Left cardiac atrium (tissue), 4 donors: ENCODE results near the gene CCN5. TPM values are rescaled to one million over a fixed set of nuclear protein-coding genes. Genes with fewer than 3 reads are reported as not detected.

Experiments used
- ATAC-seq, 2 donors: fragments of 200-7000 bp; cut with Tn5 transposase; one replicate each; pipeline ENCODE4 v1.9.1; 2020; ENCODE audit warnings: mild to moderate bottlenecking in 2 of 2, moderate library complexity in 2 of 2
- DNase-seq: peaks from one replicate; pipeline ENCODE4 v3.0.0-alpha.2; 2020
- intact Hi-C, 2 donors: fragments of 100-400 bp; cut with DNase I; formaldehyde crosslinking; loops; one replicate each; pipeline versions ENCODE4 v1.14.1 to v1.15.1; 2022 to 2023
- total RNA-seq, 2 donors: library from RNA; stranded (reverse); fragmentation: NEBNext Ultra II Directional; extraction: Animal tissue kit (Norgen Biotek cat#: 25700); gene quantifications; one replicate each; pipeline ENCODE4 v1.2.1, GENCODE V29; 2021
- donor health status: DM: no; HTN: yes; CAD: no.
- donor health status: DM: no; HTN: yes; CAD: no; lungs with severe emphysema.
- donor health status: DM: yes; HTN: yes; CAD: no.
- donor health status: Dilated cardiomyopathy.

Gene CCN5
- total RNA-seq, 2 donors from 2014 or later = 25.1 to 63.6 TPM

DNA sequence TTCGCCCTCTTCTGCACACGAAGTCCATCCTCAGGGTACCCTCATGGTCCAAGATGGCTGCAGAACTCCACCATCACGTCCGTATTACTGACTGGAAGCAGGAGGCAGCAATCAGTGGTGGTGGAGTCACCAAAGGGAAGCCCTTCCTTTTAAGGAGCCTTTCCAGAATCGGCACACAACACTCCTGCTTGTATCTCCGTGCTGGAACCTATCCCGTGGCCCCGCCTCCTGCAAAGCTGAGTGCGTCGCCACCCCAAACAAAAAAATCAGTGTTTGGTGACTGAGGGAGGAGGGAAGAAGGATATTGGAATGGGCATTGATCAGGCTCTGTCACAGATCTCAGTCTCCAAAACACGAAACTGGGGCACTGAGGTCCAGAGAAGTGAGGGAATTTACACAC, 5.8 kb upstream of the CCN5 start:
- intact Hi-C loops = no loop called here
- DNase-seq (no peak), ATAC-seq (no peak)

DNA sequence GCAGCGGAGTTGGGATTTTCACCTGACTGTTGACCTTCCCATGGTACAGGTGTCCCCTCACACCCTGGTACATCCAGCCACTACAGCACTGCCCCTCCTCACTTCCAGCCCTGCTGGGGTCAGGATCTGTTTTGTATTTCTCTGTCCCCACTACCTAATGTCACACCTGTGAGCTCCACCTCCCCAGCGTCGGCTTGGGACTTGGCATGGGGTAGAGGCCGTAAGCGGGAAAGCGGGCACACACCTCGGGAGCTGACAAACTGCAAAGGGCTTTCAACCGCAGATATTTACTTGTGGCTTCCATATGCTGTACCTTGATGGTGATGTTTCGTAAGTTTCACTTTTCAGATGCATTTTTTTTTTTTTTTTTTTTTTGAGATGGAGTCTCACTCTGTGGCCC, 5.4 kb upstream of the CCN5 start:
- intact Hi-C loops = no loop called here
- DNase-seq (no peak), ATAC-seq (no peak)

GRCh38 chr20:44711237-44711636, 3.9 kb upstream of the CCN5 start:
- intact Hi-C loops = no loop called here
- DNase-seq (peak; percentile 77), ATAC-seq (peak; percentile 82)

GRCh38 chr20:44714102-44714700, 968 bp upstream of the CCN5 start:
- ATAC-seq (peak; percentile 32 to 42), DNase-seq (peak; percentile 61)
- intact Hi-C loops = no loop called here

DNA sequence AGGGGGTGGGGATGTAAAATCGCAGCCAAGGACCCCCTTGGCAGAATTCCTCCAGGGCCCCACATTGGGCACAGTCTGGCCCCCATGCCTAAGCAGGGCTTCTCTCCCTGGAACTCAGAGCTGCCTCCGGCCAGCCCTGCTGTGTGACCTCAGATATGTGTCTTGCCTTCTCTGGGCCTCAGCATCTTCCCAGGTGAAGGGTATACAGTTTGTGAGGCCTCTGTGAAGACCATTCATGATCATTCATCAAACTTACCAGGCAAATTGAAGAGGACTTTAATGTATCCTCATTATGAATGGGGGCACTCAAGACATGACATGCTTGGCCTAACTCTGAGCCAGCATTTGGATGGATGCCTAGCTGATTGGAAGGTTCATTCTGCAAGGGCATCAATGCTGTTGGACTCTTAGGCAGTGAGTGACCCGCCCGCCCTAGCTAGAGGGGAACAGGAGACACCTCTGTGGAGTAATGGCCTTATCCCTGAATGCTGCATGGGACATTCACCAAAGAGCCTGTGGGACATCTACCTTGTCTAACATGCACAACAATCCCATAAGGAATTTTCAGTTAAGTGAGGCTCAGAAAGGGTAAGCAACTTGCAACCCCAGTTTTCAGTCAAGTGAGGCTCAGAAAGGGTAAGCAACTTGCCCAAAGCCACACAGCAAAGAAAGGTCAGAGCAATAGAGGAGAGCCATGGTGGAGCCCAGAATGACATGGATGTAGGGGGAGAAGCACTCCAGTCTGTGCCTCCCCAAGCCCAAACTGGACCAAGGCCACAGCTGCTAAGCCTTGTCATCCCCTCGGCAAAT, 535 bp downstream of the CCN5 start:
- intact Hi-C loops = no loop called here
- no peak for ATAC-seq
- DNase-seq = no peak

GRCh38 chr20:44716309-44717106, 1.3 kb downstream of the CCN5 start:
- DNase-seq = no peak
- ATAC-seq = no peak
- intact Hi-C loops = no loop called here

DNA sequence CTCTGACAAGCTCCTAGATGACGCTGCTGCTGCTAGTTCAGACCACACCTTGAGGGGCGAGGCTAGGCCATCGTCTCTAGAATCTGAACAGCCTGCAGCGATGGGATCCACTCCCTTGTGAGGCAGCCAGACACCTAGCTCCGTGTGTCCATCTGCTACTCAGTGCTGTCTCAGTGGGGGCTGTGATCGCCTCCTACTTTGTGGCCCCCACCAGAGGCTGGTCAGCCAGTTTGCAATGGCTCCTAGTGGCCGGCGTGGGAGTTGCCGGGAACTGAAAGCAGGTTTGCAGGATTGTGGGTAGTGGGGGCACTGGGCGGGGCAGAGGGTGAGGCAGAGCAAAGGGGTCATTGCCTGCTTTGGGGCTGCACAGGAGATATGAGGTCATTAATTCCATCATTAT, 2.8 kb downstream of the CCN5 start:
- ATAC-seq (no peak), DNase-seq (no peak)
- intact Hi-C loops = no loop called here

DNA sequence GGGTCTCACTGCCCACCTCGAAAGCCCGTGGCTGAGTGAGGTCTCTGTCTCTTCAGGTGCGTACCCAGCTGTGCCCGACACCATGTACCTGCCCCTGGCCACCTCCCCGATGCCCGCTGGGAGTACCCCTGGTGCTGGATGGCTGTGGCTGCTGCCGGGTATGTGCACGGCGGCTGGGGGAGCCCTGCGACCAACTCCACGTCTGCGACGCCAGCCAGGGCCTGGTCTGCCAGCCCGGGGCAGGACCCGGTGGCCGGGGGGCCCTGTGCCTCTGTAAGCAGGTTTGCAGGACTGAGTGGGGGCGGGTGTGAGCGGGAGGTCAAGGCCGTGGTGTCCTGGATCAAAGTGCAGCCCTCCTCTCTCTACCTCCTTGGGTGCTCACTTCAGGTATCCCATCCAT, 4.7 kb downstream of the CCN5 start:
- intact Hi-C loops = no loop called here
- ATAC-seq (no peak), DNase-seq (no peak)

DNA sequence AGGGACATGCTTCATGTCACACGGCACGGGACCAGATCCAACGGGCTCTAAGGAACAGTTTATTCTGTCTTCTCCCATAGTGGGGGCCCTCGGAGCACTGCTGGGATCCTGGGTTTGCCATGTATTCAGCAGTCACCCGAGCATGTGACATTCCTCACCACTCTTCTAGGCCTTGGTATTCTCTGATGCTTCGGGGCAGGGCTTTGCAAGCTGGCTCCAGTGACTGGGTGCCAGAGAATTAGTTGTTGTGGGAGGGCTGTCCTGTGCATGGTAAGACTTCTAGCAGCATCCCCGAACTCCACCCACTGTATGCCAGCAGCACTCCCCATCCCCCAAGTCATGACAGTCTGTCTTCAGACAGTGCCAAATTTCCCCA, 5.4 kb downstream of the CCN5 start:
- peak; percentile 70 to 75 for ATAC-seq
- intact Hi-C loops = no loop called here
- DNase-seq = no peak

DNA sequence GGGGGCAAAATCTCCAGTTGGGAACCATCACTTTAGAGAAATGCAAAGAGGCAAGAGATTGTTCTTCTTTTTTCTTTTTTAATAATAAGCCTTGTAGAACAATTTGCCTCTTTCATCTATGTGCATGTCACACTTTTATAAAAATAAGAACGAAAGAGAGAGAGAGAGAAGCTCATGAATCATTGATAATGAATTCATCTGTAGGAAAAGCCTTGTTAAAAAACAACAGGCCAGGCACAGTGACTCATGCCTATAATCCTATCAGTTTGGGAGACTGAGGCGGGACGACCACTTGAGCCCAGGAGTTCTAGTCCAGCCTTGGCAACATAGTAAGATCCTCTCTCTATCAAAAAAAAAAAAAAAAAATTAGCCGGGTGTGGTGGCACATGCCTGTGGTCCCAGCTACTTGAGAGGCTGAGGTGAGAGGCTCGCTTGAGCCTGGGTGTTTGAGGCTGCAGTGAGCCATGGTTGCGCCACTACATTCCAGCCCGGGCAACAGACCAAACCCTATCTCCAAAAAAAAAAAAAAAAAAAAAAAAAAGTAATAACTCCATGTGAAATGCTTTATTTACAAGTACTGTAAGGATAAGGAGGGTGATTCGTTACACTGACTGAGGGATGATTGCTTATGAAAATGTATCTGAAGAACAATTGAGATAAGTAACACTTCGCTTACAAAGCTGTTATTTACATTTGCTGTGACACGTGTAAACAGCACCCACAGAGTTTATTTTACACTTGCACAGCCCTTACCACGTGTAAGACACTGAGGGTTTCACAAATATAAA, 6.0 kb downstream of the CCN5 start:
- DNase-seq = peak; percentile 59
- intact Hi-C loops = no loop called here
- peak; percentile 46 to 69 for ATAC-seq

DNA sequence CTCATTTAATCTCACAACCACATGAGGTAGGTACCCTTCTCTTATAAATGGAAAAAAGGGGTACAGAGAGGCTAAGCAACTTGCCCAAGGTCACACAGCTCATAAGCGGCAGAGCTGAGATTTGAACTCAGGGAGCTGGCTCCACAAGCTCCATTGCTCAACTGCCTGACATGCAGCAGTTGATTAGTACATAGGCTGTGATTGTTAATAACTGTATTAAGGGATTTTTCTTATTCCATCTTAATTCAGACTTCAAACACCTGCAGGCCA, 6.6 kb downstream of the CCN5 start:
- no peak for DNase-seq
- ATAC-seq = no peak
- intact Hi-C loops = no loop called here

DNA sequence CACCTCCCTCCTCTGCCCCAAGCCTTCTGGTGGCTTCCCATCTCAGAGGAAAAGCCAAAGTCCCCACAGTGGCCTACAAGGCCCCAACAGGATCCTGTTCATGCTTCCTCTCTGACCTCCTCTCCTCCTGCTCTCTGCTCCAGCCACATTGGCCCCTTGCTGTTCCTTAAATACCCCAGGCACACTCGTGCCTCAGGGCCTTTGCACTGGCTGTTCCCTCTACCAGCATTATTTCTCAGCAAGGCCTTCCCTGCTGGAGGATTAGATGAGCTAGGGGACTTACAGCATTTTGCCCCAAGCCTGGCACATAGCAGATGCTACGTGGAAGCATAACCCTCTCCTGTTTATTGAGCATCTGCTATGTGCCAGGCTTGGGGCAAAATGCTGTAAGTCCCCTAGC, 7.8 kb downstream of the CCN5 start:
- ATAC-seq = no peak
- intact Hi-C loops = no loop called here
- DNase-seq = no peak

- intact Hi-C loops = no loop called here
- ATAC-seq = no peak
- DNase-seq = no peak
These were observed 8.2 kb downstream of the CCN5 start for GRCh38 chr20:44723391-44723790.

DNA sequence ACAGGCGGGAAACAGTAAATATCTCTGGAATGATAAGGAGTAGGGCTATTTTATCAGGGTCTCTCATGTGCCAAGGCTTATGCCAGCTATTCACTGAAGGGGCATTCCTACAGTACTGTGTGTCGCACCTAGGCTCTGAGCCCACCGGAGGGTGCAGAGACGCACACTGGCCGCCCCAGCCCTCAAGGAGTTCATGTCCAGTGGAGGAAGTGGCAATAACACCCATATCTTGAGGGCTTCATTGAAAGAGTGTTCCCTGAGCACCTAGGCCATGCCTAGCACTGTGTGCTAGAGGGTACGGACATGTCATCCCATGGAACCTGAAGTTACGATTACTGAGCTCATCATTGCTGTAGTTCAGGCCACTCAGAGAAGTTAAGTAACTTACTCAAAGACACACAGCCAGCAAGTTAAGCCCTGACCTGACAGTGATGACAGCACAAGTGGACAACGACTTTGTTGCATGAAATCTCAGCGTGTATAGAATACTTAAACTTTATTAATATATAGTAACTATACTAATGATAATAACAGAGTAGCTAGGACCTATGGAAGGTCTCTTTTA, 8.7 kb downstream of the CCN5 start:
- intact Hi-C loops = no loop called here
- DNase-seq = no peak
- no peak for ATAC-seq

DNA sequence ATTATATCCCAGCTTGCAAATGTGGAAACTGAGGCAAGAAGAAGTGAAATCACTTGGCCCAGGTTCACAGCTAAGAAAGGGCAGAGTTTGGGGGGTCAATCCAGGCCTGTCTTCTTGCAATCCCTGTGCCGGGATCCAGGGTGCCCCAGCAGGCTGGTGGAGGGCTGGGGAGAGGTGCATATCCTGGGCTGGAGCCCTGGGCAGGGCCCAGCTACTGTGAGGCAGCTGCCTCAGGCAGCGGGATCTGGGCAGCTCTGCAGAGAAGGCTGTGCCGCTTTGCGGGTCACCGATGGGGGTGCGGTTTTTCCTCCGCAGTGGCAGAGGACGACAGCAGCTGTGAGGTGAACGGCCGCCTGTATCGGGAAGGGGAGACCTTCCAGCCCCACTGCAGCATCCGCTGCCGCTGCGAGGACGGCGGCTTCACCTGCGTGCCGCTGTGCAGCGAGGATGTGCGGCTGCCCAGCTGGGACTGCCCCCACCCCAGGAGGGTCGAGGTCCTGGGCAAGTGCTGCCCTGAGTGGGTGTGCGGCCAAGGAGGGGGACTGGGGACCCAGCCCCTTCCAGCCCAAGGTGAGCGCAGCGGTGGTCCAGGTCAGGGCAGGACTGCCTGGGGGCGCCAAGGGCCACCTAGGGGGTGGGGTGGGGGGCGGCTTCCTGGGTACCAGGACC, 9.4 kb downstream of the CCN5 start:
- intact Hi-C loops = no loop called here
- ATAC-seq (no peak), DNase-seq (no peak)

GRCh38 chr20:44725837-44726236, 10.7 kb downstream of the CCN5 start:
- ATAC-seq (no peak), DNase-seq (no peak)
- intact Hi-C loops = no loop called here

- no peak for ATAC-seq
- intact Hi-C loops = no loop called here
- DNase-seq = no peak
These were observed 11.9 kb downstream of the CCN5 start for GRCh38 chr20:44727039-44727438.

DNA sequence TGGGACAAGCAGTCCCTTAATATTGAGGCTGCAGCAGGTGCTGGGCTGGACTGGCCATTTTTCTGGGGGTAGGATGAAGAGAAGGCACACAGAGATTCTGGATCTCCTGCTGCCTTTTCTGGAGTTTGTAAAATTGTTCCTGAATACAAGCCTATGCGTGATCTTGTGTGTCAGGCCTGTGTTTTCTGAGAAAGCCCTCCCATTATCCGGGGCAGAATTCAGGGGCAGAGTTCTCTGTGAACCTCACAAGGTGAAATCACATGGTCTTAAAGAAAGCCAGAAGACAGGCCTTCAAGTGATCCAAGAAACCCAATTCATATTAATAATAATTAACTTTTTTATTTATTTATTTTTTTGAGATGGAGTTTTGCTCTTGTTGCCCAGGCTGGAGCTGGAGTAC, 12.5 kb downstream of the CCN5 start:
- intact Hi-C loops = no loop called here
- DNase-seq = no peak
- no peak for ATAC-seq

GRCh38 chr20:44728801-44729443, 13.8 kb downstream of the CCN5 start:
- peak; percentile 69 for DNase-seq

More at GRCh38 chr20:44728801-44729443, 13.8 kb downstream of the CCN5 start:
- intact Hi-C loops = no loop called here
- ATAC-seq = peak; percentile 86 to 91
